ENCODE data around the gene SYT12. TPM values are rescaled to one million over a fixed set of nuclear protein-coding genes. Genes with fewer than 3 reads are reported as not detected.

The SYT12 gene
- total and polyA plus RNA-seq, 9 of the 15 experiments (the other 6 are each of a cell fraction or from before 2014, with no cell fraction given): 0.03 to 0.11 (median 0.03) TPM; not detected in 4

DNA sequence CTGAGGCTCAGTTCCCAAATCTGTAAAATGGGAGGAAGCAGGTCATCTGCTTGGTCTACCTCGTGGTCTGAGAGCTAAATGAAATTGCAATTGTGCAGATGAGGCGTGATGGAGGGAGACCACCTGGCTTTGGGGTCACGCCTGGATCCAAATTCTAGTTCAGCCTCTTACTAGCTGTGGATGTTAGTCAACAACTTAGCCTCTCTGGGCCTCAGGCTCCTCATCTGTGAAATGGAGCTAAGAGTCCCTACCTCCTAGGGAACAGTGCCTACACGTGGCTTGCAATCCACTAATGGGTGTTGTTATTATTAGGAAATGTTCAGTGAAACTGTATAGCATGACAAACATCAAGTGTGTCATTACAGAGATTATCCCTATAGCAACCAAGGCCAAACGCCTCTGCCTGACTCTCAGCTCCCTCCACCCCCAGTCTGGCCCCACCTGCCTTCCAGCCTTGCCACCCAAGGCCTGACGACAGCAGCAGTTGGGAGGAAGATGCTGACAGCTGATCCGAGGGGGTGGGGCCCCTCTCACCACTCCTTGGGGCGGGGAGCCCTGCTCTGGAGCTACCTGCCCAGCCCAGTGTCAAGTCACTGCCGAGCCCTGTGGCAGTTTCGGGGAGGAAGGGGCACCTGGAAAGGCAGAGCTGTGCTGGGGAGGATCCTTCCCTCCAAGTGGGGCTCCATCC lies 32.0 kb downstream of the SYT12 start (continued):
- TF ChIP-seq, protein P1, sequence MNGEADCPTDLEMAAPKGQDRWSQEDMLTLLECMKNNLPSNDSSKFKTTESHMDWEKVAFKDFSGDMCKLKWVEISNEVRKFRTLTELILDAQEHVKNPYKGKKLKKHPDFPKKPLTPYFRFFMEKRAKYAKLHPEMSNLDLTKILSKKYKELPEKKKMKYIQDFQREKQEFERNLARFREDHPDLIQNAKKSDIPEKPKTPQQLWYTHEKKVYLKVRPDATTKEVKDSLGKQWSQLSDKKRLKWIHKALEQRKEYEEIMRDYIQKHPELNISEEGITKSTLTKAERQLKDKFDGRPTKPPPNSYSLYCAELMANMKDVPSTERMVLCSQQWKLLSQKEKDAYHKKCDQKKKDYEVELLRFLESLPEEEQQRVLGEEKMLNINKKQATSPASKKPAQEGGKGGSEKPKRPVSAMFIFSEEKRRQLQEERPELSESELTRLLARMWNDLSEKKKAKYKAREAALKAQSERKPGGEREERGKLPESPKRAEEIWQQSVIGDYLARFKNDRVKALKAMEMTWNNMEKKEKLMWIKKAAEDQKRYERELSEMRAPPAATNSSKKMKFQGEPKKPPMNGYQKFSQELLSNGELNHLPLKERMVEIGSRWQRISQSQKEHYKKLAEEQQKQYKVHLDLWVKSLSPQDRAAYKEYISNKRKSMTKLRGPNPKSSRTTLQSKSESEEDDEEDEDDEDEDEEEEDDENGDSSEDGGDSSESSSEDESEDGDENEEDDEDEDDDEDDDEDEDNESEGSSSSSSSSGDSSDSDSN (IDR thresholded peaks at IDR 0.05; ENCODE audit: borderline replicate concordance in 1 of 2, low read depth in 2 of 2, low read length in 2 of 2): no peak
- TF ChIP-seq CBFA2T2 (conservative IDR thresholded peaks at IDR 0.05) (0 out of 2 replicates have a peak, but pooled peaks have one; percentile 2), PTBP1 (IDR thresholded peaks at IDR 0.05; ENCODE audit: low read depth, low read length) (peak; percentile 87; the same call in 1 of the 2 replicates), PTRF (tag; IDR thresholded peaks at IDR 0.05) (no peak), MEIS2 (IDR thresholded peaks at IDR 0.05; ENCODE audit: partially characterized antibody) (peak; percentile 70), ZFPM2 (CRISPR knock-in tag; IDR thresholded peaks at IDR 0.05) (no peak)
- TF ChIP-seq, protein P2, sequence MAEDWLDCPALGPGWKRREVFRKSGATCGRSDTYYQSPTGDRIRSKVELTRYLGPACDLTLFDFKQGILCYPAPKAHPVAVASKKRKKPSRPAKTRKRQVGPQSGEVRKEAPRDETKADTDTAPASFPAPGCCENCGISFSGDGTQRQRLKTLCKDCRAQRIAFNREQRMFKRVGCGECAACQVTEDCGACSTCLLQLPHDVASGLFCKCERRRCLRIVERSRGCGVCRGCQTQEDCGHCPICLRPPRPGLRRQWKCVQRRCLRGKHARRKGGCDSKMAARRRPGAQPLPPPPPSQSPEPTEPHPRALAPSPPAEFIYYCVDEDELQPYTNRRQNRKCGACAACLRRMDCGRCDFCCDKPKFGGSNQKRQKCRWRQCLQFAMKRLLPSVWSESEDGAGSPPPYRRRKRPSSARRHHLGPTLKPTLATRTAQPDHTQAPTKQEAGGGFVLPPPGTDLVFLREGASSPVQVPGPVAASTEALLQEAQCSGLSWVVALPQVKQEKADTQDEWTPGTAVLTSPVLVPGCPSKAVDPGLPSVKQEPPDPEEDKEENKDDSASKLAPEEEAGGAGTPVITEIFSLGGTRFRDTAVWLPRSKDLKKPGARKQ (CRISPR knock-in tag; IDR thresholded peaks at IDR 0.05): no peak
- TF ChIP-seq, protein P3, sequence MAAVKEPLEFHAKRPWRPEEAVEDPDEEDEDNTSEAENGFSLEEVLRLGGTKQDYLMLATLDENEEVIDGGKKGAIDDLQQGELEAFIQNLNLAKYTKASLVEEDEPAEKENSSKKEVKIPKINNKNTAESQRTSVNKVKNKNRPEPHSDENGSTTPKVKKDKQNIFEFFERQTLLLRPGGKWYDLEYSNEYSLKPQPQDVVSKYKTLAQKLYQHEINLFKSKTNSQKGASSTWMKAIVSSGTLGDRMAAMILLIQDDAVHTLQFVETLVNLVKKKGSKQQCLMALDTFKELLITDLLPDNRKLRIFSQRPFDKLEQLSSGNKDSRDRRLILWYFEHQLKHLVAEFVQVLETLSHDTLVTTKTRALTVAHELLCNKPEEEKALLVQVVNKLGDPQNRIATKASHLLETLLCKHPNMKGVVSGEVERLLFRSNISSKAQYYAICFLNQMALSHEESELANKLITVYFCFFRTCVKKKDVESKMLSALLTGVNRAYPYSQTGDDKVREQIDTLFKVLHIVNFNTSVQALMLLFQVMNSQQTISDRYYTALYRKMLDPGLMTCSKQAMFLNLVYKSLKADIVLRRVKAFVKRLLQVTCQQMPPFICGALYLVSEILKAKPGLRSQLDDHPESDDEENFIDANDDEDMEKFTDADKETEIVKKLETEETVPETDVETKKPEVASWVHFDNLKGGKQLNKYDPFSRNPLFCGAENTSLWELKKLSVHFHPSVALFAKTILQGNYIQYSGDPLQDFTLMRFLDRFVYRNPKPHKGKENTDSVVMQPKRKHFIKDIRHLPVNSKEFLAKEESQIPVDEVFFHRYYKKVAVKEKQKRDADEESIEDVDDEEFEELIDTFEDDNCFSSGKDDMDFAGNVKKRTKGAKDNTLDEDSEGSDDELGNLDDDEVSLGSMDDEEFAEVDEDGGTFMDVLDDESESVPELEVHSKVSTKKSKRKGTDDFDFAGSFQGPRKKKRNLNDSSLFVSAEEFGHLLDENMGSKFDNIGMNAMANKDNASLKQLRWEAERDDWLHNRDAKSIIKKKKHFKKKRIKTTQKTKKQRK (IDR thresholded peaks at IDR 0.05; ENCODE audit: borderline replicate concordance, low read depth, low read length): no peak

Measured in K562 (cell line).